Mesodermal cell (in vitro differentiated cells): ENCODE data around the gene ADARB2.
"Not testable (repeated sequence)": the region's sequence is repeated elsewhere in the genome, so short reads cannot be mapped to it uniquely, and the experiment has no call there.

Experiments
- H3K27ac ChIP-seq: 2 replicates; pipeline ENCODE4 v1.7.0; 2013; ENCODE audit warnings: mild to moderate bottlenecking, low read depth, low read length, moderate library complexity; ENCODE audit not compliant: severe bottlenecking
- H3K36me3 ChIP-seq: 2 replicates; pipeline ENCODE4 v1.7.1; 2013; ENCODE audit warnings: mild to moderate bottlenecking, low read length, moderate library complexity; ENCODE audit not compliant: control insufficient read depth, insufficient read depth
- H3K4me1 ChIP-seq: one replicate; pipeline ENCODE4 v1.7.1; 2013; ENCODE audit warnings: mild to moderate bottlenecking, low read length; ENCODE audit not compliant: insufficient read depth, control insufficient read depth, poor library complexity, severe bottlenecking
- H3K4me3 ChIP-seq: 2 replicates; pipeline ENCODE4 v1.7.0; 2013; ENCODE audit warnings: low read length, control low read depth, mild to moderate bottlenecking; ENCODE audit not compliant: insufficient read depth, poor library complexity, severe bottlenecking; ENCODE audit errors: extremely low read depth
- H3K9me3 ChIP-seq: 2 replicates; pipeline ENCODE4 v1.7.1; 2013; ENCODE audit warnings: mild to moderate bottlenecking, low read length, moderate library complexity; ENCODE audit not compliant: control insufficient read depth
- WGBS, 2 experiments: methylation state at CpG; one replicate each; pipeline ENCODE4 v1.1.5; 2013; ENCODE audit warnings: missing lambda C conversion rate in 2 of 2; ENCODE audit not compliant: insufficient coverage in 2 of 2; 5-methylcytosine and 5-hydroxymethylcytosine counted together

Gene ADARB2

GRCh38 chr10:1335642-1336041, 401.7 kb downstream of the ADARB2 start:
- no peaks in the 10 kb centered on the region for H3K9me3 ChIP-seq
- 40 to 47% methylated on average over 3 to 4 of the region's 4 CpGs for WGBS, 2 experiments
- no peak overlapping the region for H3K4me3 ChIP-seq
- H3K36me3 ChIP-seq: no peaks in the 10 kb centered on the region
- H3K4me1 ChIP-seq: no peaks in the 10 kb centered on the region
- H3K27ac ChIP-seq: no peak overlapping the region

GRCh38 chr10:1333981-1334380, 403.3 kb downstream of the ADARB2 start:
- 94 to 96% methylated on average over 13 to 14 of the region's 15 CpGs for WGBS, 2 experiments
- Histone ChIP-seq H3K27ac (no peak overlapping the region), H3K9me3 (no peaks in the 10 kb centered on the region), H3K4me3 (no peak overlapping the region), H3K4me1 (no peaks in the 10 kb centered on the region), H3K36me3 (no peaks in the 10 kb centered on the region)

- Histone ChIP-seq H3K27ac (no peak overlapping the region), H3K9me3 (no peaks in the 10 kb centered on the region), H3K4me1 (no peaks in the 10 kb centered on the region), H3K4me3 (no peak overlapping the region), H3K36me3 (no peaks in the 10 kb centered on the region)
- no CpG with 5 or more reads among the region's 1 CpG for WGBS, 2 experiments
Measured at GRCh38 chr10:1331560-1331959, 405.8 kb downstream of the ADARB2 start.

GRCh38 chr10:1329622-1330021, 407.7 kb downstream of the ADARB2 start:
- Histone ChIP-seq H3K27ac (no peak overlapping the region), H3K9me3 (no peaks in the 10 kb centered on the region), H3K4me1 (no peaks in the 10 kb centered on the region), H3K4me3 (no peak overlapping the region), H3K36me3 (no peaks in the 10 kb centered on the region)
- 87 to 90% methylated on average over 4 to 7 of the region's 9 CpGs for WGBS, 2 experiments

- H3K27ac ChIP-seq: no peak overlapping the region
- H3K4me1 ChIP-seq: no peaks in the 10 kb centered on the region
- WGBS, 2 experiments: 88 to 93% methylated on average over 4 to 5 of the region's 5 CpGs
Measured at GRCh38 chr10:1328981-1329614, 408.2 kb downstream of the ADARB2 start.

GRCh38 chr10:1328161-1328823, 409.0 kb downstream of the ADARB2 start:
- no peaks in the 10 kb centered on the region for H3K36me3 ChIP-seq
- H3K4me3 ChIP-seq: no peak overlapping the region
- H3K27ac ChIP-seq: no peak overlapping the region
- 93 to 97% methylated on average over 10 to 15 of the region's 15 CpGs for WGBS, 2 experiments
- no peaks in the 10 kb centered on the region for H3K9me3 ChIP-seq
- no peaks in the 10 kb centered on the region for H3K4me1 ChIP-seq

More at GRCh38 chr10:1328981-1329614, 408.2 kb downstream of the ADARB2 start:
- H3K4me3 ChIP-seq: no peak overlapping the region
- H3K36me3 ChIP-seq: no peaks in the 10 kb centered on the region
- no peaks in the 10 kb centered on the region for H3K9me3 ChIP-seq

GRCh38 chr10:1327759-1328158, 409.6 kb downstream of the ADARB2 start:
- no peak overlapping the region for H3K27ac ChIP-seq
- no peaks in the 10 kb centered on the region for H3K4me1 ChIP-seq
- H3K36me3 ChIP-seq: no peaks in the 10 kb centered on the region
- WGBS, 2 experiments: 85% methylated on average over 11 to 13 of the region's 15 CpGs
- no peak overlapping the region for H3K4me3 ChIP-seq
- no peaks in the 10 kb centered on the region for H3K9me3 ChIP-seq

- not testable (repeated sequence) for H3K4me3 ChIP-seq, H3K36me3 ChIP-seq, H3K9me3 ChIP-seq, H3K27ac ChIP-seq, H3K4me1 ChIP-seq
- no CpG with 5 or more reads among the region's 20 CpGs for WGBS, 2 experiments
Measured at GRCh38 chr10:1326514-1326913, 410.8 kb downstream of the ADARB2 start.

- WGBS, 2 experiments: 91 to 96% methylated on average over 10 of the region's 10 CpGs
- no peaks in the 10 kb centered on the region for H3K4me1 ChIP-seq
- no peak overlapping the region for H3K4me3 ChIP-seq
- H3K36me3 ChIP-seq: no peaks in the 10 kb centered on the region
- no peaks in the 10 kb centered on the region for H3K9me3 ChIP-seq
- no peak overlapping the region for H3K27ac ChIP-seq
Measured at GRCh38 chr10:1324903-1325302, 412.4 kb downstream of the ADARB2 start.

GRCh38 chr10:1323951-1324350, 413.4 kb downstream of the ADARB2 start:
- no peaks in the 10 kb centered on the region for H3K36me3 ChIP-seq
- WGBS, 2 experiments: 94 to 100% methylated on average over 2 to 3 of the region's 6 CpGs
- no peak overlapping the region for H3K4me3 ChIP-seq
- H3K4me1 ChIP-seq: no peaks in the 10 kb centered on the region
- H3K27ac ChIP-seq: no peak overlapping the region
- H3K9me3 ChIP-seq: no peaks in the 10 kb centered on the region

GRCh38 chr10:1320739-1321320, 416.5 kb downstream of the ADARB2 start:
- no peaks in the 10 kb centered on the region for H3K4me1 ChIP-seq
- WGBS, 2 experiments: 91 to 95% methylated on average over 1 to 3 of the region's 3 CpGs

More at GRCh38 chr10:1320739-1321320, 416.5 kb downstream of the ADARB2 start:
- Histone ChIP-seq H3K27ac (no peak overlapping the region), H3K9me3 (no peaks in the 10 kb centered on the region), H3K4me3 (no peak overlapping the region), H3K36me3 (no peaks in the 10 kb centered on the region)
